DOHH2 (cell line): ENCODE measurements around the gene LMBRD2.

Experiments
- CTCF ChIP-seq: fragments of 200-600 bp; sonication (generic); IDR thresholded peaks from one replicate; pipeline ENCODE4 v1.5.1; 2014; ENCODE audit warnings: antibody characterized with exemption, mild to moderate bottlenecking, low read depth, low read length; ENCODE audit not compliant: poor library complexity, severe bottlenecking
- EZH2phosphoT487 ChIP-seq: fragments of 200-600 bp; sonication (generic); IDR thresholded peaks from 2 replicates; pipeline ENCODE4 v1.6.1; 2017; ENCODE audit warnings: borderline replicate concordance, mild to moderate bottlenecking, antibody characterized with exemption, low read length, moderate library complexity, mixed read lengths

GRCh38 chr5:36199620-36200019 lies 47.9 kb upstream of the LMBRD2 start:
- no peak for TF ChIP-seq CTCF
- TF ChIP-seq EZH2phosphoT487 = no peak
